Liver (tissue), 3 donors: ENCODE results near the gene RIMBP2.

Experiments used
- FOXA1 ChIP-seq: IDR thresholded peaks from 2 replicates; pipeline ENCODE4 v1.6.1; 2016; ENCODE audit warnings: antibody characterized with exemption
- GABPA ChIP-seq, 2 donors: IDR thresholded peaks in 1 of 2; conservative IDR thresholded peaks in 1 of 2; 2 replicates each; pipeline ENCODE4 v1.6.1; 2016; ENCODE audit warnings: antibody characterized with exemption in 2 of 2, mild to moderate bottlenecking in 1 of 2, moderate library complexity in 1 of 2
- JUND ChIP-seq, 2 donors: IDR thresholded peaks; 2 replicates each; pipeline ENCODE4 v1.6.1; 2016; ENCODE audit warnings: antibody characterized with exemption in 2 of 2
- NR2F2 ChIP-seq: IDR thresholded peaks from 2 replicates; pipeline ENCODE4 v1.6.1; 2016; ENCODE audit warnings: antibody characterized with exemption
- RAD21 ChIP-seq, 2 donors: IDR thresholded peaks; 2 replicates each; pipeline ENCODE4 v1.6.1; 2016; ENCODE audit warnings: antibody characterized with exemption in 2 of 2, mild to moderate bottlenecking in 2 of 2
- TAF1 ChIP-seq: conservative IDR thresholded peaks from 2 replicates; pipeline ENCODE4 v1.6.1; 2016; ENCODE audit warnings: antibody characterized with exemption, mild to moderate bottlenecking
- TF ChIP-seq, protein P1 (sequence below): fragments of 150-350 bp; IDR thresholded peaks from 2 replicates; pipeline ENCODE4 v1.5.1; 2017; ENCODE audit warnings: improper control_type of control experiment, low read depth, low read length; ENCODE audit not compliant: missing input control
- TF ChIP-seq, protein P2 (sequence below): IDR thresholded peaks from 2 replicates; pipeline ENCODE4 v1.6.1; 2016; ENCODE audit warnings: antibody characterized with exemption
- donor health status: healthy.
- donor health status: healthy.

GRCh38 chr12:130743176-130743575, 27.1 kb upstream of the RIMBP2 start:
- no peak for TF ChIP-seq TAF1
- TF ChIP-seq, protein P1, sequence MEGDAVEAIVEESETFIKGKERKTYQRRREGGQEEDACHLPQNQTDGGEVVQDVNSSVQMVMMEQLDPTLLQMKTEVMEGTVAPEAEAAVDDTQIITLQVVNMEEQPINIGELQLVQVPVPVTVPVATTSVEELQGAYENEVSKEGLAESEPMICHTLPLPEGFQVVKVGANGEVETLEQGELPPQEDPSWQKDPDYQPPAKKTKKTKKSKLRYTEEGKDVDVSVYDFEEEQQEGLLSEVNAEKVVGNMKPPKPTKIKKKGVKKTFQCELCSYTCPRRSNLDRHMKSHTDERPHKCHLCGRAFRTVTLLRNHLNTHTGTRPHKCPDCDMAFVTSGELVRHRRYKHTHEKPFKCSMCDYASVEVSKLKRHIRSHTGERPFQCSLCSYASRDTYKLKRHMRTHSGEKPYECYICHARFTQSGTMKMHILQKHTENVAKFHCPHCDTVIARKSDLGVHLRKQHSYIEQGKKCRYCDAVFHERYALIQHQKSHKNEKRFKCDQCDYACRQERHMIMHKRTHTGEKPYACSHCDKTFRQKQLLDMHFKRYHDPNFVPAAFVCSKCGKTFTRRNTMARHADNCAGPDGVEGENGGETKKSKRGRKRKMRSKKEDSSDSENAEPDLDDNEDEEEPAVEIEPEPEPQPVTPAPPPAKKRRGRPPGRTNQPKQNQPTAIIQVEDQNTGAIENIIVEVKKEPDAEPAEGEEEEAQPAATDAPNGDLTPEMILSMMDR = no peak
- no peak for TF ChIP-seq RAD21 (IDR thresholded peaks at IDR 0.05)
- TF ChIP-seq GABPA (IDR thresholded peaks at IDR 0.05 in 1 of 2, conservative IDR thresholded peaks at IDR 0.05 in 1 of 2) = no peak
- TF ChIP-seq, protein P2, sequence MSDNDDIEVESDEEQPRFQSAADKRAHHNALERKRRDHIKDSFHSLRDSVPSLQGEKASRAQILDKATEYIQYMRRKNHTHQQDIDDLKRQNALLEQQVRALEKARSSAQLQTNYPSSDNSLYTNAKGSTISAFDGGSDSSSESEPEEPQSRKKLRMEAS = no peak
- TF ChIP-seq FOXA1 = no peak
- TF ChIP-seq JUND (IDR thresholded peaks at IDR 0.05) = no peak
- no peak for TF ChIP-seq NR2F2
